ENCODE results near the gene RENBP.

The RENBP gene

DNA sequence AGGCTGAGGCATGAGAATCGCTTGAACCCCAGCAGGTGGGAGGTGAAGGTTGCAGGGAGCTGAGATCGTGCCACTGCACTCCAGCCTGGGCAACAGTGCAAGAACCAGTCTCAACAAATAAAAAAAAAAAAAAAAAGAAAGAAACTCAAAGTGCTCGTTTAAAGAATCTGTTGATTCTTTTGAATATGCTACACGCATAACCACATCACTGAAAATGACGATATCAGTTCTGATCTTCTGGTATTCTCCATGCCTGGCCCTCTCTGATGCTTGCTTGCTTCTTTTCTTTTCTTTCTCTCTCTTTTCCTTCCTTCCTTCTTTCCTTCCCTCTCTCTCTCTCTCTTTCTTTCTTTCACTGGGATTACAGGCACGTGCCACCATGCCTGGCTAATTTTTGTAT is 32.6 kb downstream of the RENBP start:
- no peak for DNase-seq

DNA sequence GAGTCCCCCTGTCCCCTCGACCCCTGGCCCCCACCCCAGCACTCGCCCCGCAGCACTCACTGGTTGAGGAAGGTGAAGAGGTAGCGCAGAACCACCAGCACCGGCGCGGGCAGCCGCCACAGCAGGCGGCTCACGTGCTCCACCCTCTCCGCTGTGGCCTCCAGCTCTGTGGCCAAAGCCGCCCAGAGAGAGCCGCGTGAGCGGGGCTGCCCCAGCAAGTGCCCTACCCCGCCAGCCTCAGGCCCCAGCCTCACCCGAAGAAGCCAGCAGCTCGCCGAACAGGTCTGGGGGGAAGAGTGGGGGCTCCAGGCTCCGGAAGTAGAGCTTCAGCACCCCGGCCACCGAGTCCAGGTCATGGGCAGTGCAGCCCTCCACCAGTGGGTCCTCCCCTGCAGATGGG is 34.0 kb downstream of the RENBP start:
- no peak for DNase-seq

DNA sequence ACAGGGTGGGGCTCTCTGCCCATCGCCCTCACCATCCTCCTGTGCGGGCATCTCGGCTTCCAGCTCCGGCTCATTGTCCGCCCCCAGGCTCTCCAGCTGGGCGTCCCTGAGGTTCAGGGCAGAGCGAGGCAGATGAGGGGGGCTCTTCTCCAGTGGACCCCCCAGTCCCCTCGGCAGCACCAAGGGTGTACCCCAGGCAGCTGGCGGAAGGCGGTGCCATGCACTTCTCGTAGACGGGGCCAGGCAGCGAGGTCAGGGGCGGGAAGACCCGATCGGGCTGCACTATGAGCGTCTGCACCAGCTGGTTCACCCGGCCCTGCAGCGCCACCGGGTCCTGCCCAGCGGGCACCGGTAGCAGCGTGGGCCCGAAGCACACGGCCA is 34.5 kb downstream of the RENBP start:
- DNase-seq: no peak

DNA sequence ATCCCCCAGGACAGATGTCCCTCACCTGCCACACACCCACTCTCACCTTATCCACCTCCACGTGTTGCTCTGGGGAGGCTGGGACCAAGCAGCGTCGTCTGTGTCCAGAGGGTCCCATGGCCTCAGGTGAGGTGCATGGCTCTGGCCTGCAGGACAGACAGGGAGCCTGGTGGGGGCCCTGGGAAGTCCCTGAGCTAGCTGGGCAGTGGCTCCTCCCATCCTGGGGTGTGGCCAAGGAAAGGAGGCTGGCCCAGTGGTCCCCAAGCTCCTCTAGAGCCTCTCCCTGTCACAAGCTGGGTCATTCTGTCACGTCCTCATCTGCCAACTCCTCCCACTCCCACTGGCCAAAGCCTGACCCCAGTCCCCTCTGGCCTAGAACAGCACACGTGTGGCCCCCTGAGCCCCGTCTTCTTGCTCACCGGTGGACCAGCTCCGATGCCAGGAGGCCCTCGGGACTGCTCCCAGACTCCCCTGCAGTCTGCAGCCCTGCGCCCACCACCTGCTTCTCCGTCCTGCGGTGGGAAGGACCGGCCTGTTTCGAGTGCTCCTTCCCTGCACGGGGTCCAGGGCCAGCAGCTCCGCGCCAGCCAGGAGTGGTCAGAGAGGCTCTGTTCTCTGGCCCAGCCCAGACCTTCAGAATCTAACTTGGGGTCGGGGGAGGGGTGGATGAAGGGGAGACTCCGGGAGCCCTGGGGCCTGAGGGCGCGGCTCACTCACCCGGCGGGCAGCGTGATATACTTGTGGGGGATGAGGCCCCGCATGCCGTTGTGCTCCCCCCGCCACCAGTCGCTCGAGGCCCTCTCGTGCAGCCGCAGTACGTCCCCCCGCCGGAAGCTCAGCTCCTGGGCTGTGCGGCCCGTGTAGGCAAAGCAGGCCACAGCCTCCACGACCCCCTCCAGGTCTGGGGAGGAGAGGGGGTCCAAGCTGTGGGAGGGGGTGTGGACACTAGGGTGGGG is 35.1 kb downstream of the RENBP start:
- no peak for DNase-seq

DNA sequence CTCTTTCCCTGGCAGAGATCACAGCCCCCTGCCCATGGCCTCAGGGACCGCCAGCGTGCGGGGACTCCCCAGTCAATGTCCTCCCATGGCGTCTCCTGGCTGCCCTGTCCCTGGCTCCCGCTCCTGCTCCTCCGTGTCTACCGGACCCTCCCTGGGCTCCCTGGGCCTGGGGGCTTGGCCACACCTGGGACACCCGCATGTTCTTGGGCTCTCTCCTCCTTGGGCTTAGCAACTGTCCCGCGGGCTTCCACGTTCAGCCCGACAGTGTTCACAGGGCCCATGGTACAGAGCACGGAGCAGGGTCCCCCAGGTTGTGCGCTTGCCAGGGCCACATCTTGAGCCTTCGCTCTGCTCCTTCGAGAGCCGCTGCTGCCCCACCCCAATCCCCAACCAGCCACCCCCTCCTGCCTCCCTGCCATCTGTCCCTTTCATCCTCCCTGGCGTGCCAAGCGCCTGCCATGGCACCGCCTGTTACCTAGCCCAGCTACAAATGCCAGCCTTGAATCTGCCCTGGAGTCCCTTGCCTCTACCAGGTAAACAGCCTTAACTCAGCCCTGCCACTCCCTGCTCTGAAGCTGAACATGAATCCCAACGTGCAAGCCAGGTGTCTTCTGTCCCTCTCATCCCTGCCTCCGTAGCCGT is 36.1 kb downstream of the RENBP start:
- DNase-seq: no peak

DNA sequence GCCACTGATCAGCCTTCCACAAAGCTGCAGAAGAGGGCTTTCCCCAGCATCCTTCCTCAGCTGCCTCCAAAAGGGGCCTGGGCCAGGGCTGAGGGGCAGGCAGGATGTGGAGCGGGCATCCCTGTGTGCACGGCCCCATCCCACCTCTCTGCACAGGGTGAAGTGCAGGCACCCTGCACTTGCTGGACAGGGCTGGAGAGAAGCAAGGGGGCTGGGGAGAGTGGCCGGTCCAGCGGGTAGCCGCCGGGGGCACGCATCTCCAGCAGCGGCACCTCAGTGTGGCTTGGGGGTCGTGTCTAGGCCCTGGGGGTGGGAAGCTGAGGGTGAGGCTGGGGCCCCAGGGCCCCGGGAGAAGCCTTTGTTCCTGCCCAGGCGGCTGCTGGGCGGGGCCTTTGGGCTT is 37.0 kb downstream of the RENBP start:
- DNase-seq: no peak

DNA sequence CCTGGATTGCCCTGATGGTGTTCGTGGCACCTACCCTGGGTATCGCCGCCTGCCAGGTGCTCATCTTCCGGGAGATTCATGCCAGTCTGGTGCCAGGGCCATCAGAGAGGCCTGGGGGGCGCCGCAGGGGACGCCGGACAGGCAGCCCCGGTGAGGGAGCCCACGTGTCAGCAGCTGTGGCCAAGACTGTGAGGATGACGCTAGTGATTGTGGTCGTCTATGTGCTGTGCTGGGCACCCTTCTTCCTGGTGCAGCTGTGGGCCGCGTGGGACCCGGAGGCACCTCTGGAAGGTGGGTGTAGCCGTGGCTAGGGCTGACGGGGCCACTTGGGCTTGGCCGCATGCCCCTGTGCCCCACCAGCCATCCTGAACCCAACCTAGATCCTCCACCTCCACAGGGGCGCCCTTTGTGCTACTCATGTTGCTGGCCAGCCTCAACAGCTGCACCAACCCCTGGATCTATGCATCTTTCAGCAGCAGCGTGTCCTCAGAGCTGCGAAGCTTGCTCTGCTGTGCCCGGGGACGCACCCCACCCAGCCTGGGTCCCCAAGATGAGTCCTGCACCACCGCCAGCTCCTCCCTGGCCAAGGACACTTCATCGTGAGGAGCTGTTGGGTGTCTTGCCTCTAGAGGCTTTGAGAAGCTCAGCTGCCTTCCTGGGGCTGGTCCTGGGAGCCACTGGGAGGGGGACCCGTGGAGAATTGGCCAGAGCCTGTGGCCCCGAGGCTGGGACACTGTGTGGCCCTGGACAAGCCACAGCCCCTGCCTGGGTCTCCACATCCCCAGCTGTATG is 38.1 kb downstream of the RENBP start:
- DNase-seq: no peak

DNA sequence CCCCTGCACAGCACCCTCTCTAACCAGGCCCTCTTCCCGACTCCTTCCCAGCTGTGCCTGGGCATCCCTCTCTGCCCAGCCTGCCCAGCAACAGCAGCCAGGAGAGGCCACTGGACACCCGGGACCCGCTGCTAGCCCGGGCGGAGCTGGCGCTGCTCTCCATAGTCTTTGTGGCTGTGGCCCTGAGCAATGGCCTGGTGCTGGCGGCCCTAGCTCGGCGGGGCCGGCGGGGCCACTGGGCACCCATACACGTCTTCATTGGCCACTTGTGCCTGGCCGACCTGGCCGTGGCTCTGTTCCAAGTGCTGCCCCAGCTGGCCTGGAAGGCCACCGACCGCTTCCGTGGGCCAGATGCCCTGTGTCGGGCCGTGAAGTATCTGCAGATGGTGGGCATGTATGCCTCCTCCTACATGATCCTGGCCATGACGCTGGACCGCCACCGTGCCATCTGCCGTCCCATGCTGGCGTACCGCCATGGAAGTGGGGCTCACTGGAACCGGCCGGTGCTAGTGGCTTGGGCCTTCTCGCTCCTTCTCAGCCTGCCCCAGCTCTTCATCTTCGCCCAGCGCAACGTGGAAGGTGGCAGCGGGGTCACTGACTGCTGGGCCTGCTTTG is 38.9 kb downstream of the RENBP start:
- no peak for DNase-seq

DNA sequence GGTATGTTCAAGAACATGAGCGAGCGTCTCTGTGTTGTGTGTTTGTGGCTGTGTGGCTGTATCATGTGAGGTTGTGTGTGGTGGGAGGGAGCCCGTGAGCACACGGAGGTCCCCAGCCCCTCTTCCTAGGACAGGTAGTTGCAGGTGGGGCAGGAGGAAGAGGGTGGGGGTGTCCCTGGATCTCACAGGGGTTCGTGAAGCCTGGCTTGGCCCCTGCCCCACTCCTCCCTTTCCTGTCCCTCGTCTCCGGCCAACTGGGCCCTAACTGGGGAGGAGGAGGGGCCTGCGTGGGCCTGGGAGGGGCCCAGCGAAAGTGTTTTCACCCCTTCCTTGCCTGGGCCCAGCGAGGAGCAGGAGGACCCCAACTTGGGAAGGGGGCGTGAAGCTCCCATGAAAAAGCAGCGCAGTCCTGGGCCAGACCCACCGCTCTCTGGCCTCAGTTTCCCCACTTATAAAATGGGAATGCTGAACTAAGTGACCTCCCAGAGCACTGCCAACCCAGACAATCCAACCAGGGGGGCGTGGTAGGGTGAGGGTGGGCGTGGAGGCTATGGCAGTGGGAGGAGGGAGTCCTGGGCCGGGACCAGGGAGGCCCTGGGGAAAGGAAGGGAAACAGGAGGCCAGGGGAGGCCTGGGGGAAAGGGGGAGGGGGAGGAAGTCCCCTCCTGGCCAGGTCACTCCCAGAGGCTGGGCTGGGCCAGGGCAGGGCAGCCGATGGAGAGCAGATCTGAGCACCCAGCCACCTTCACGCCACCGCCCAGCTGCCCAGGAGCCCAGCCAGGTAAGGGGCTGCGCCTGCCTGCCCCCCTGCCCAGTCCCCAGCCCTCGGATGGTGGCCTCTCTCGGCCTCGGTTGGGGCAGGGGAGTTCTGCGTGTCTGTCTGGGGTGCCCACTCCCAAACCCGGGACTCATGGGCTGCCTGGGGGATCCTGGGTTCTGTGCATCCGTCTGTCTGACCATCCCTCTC is 40.2 kb downstream of the RENBP start, which contains the start of gene AVPR2:
AVPR2 (plus strand) TSS at position 683 of the 967 bp plus-strand sequence. CDS start 473 bp downstream, outside the sequence.
- DNase-seq: no peak

DNA sequence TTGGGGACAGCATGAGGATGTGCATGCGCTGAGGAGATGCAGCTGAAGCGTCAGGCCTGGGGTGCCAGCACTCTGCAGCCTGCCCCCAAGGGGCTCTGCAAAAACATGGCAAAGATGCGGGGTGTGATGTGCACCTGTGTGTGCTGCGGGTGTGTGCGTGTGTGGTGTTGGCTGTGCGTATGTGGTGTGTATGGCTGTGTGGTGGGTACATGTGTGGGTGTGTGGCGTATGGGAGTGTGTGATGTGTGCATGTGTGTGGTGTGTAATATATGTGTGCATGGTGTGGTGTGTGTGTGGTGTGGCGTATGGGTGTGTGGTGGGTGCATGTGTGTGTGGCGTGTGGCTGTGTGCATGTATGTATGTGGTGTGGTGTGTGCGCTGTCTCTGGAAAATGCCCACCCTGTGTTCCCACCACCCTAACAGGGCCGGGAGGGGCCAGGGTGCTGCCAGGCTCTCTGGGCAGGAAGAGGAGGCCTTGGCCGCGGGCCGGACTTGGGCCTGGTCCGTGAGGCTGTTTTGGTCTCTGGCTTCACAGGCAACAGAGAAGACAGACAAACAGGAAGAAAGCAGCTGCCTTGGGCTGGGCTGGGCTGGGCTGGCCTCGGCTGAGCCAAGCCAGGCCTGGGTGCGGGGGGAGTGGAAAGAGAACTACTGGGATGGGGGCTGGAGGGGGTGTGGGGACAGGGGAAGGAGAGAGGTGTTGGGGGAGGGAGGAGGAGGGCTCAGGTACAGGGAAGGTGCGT is 41.0 kb downstream of the RENBP start:
- DNase-seq: no peak

DNA sequence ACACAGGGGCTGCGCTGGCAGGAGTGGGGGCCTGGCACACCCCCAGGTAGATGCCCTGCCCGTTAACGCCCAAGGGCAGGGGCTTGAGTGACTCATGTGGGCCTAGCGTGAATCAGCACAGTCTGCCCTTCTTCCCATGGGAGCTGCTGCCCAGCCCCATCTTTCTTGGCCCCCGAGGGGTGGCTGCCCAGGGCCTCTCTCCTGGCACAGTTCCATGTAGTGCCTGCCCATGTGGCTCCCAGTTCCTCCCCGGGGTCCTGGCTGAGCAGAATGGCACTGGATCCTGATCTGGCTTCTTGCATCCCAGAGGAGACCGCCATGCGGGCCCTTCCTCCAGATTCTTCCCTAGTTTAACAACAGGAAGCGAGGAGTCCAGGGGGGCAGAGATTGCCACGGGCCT is 42.1 kb downstream of the RENBP start:
- DNase-seq: no peak

DNA sequence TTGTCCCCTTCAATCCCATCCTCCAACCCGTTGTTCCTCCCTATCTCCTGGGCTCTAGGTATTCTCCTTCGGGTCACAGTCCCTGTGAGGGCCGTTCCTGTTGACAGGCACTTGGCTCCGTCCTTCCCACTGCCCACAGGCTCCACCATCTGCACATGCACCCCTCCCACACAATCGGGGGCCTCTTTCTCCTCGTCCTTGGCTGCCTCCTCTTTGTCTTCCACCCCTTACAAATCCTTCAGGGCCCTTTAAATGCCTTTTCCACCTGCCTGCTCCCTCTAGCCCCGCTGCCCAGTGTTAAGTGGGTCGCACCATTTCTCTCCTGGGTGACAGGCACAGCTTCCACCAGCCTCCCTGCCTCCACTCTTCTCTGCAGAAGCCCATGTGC is 42.7 kb downstream of the RENBP start:
- DNase-seq: no peak

DNA sequence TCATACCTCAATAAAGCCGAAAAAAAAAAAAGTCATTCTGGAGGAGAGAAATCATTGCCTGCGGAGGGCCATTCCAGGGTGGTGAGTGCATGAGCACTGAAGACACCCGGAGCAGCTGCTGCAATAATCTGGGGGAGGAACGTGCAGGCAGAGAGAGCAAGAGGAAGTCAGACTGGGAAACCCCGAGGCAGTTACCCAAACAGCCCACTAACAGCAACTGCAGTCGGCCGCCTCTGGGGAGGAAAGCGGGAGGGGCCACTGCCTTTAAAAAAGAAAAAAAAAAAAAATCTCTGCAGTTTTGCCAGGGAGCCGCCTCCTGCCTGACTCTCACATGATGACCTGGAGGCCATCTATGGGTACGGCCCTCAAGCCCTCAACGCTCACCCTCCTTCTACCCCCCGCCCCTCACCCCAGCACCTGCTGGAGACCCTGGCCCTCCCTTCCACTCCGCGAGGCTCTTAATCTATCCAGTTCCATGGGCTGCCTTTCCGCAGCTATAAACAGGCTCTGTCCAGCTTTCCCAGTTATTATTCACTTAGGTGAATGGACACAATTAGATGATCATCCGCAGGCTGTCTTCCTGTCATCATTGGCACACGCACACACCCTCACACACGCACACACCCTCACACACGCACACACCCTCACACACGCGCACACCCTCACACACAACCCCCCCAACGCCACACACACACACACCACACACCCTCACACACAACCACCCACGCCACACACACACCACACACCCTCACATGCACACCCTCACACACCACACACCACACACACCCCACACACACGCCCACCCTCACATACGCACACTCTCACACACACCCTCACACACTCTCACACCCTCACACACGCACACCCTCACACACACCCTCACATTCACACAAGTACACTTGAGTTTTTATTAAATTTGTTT is 43.4 kb downstream of the RENBP start:
- DNase-seq: peak; percentile 31

DNA sequence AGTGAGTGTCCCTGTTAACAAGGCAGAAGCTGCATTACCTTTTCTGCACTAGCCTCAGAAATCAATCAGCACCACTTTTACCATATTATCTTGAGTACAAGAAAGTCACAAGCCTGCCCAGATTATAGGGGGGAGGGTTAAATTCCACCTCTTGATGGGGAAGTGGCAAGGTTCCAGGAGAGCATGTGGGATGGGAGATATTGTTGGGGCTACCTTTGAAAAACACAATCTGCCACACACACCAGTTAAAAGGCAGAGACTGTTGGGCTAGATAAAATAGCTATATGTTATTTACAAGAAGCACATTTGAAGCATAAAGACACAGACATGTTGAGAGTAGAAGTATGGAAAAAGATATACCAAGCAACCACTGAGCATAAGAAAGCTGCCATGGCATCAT is 46.5 kb downstream of the RENBP start:
- DNase-seq: no peak

DNA sequence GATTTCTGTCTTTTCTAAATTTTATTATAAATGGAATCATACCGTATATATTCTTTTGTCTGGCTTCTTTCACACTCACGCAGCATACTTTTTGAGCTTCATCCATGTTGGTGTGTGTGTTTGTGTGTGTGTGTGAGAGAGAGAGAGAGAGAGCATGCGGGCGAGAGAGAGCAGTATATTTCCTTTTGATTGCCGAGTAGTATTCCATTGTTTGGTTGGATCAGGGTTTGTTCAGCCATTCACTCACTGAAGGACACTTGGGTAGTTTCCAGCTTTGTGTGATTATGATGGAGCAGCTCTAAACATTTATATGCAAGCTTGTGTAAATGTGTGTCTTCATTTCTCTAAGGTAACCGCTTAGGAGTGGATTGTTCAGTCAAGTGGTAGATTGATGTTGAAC is 55.3 kb downstream of the RENBP start:
- no peak for DNase-seq

DNA sequence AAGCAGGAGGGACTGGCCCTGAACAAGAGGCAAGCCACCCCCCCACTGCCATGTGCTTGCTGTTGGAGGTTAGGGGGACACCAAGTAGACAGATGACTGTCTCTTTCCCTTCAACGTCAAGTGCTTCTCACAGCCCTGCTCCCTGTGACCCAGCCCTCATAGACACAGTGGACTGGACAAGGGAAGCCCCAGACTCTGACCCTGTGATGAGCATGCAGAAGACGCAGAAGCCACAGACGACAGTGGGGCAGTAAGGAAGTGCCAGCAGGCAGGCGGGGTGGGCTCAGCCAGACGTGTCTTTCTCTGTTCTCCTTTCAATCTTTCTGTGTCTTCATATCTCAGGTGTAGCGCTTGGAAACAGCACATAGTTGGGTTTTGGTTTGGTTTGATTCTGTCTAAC is 56.1 kb downstream of the RENBP start:
- no peak for DNase-seq

DNA sequence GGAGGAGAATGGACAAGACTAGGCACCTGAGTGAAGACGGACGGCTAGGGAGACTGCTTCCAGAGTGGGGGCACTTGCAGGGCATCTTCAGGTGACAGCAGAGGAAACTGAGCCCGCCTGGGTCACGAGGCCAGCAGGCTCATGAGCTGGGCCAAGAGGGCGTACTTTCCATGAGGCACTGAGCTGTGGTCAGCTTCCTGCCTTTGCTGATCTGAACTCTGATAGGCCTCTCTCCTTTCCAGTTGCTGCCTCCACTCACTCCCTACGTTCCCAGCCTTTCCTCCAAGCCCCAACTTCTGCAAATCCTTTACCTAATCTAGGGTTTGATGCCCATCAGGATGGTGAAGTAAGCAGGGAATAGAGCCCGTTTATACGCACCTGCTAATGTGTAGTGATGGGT is 57.1 kb downstream of the RENBP start:
- no peak for DNase-seq

DNA sequence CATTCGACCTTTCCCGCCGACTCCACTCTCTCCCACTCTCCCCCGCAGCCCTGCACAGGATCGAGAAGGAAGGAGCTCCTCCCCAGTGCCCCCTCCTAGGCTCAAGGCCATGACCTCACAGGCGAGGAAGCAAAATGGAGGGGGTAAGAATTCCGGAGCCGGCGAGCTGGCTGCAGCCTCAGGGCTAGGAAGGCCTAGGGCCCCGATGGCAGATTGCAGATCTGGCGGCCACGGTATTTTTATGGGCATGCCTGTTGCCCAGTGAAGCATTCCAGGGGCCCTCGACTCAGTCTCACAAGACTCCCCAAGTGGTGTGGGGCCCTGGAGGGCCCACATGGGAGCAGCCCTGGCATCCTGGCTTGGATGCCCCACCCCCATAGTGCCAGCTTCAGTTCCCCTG is 57.5 kb downstream of the RENBP start:
- DNase-seq: no peak

DNA sequence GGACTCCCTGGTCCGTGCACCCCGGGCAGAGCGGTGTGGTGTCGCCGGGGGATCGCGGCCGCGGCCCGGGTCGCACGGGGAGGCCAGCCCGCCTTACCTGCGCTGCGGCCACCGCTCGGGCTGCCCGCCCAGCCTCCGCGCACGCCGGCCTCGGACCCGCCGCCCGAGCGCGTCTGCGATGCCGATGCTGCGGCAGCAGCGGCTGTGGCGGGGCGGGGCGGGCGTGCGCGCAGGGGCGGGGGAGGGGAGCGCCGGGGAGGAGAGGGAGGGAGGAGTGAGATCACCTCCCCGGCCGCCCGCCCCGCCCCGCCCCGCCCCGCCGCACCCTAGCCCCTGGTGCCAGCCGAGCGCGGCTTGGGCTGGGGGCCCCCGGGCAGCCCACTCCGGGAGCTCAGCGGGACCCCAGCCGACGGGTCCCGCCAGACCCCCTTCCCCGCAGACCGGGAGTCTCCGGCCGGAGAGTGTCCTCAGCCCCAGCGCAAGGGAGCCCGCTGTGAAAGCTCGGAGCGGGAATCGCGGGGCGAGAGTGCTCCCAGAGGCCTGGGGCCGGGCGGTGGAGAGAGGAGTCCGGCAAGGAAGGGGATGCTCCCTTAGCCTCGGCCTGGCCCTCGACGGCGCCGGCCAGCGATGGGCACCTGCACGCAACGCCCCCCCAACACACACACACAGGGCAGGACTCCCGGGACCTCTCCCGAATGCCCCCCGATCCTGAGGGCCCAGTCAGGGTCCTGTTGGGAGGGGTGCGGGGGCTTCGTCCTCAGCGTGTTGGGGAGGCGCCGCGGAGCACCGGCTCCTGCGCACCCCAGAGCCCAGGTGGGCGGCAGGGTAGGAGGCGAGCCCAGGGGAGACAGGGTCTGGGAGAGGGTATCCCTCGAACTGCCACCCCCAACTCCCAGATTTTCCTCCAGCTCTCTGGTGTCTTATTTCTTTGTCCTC is 58.2 kb downstream of the RENBP start, which contains the start of gene L1CAM:
L1CAM (minus strand) TSS at position 206 of the 936 bp plus-strand sequence. CDS start 10,337 bp downstream, outside the sequence.
- DNase-seq: peak; percentile 31
